ENCODE results near the gene ZNF385A. TPM values are rescaled to one million over a fixed set of nuclear protein-coding genes. Genes with fewer than 3 reads are reported as not detected.

ZNF385A gene
- total and polyA plus RNA-seq, 11 donors: 3.6 to 22.7 (median 6.1) TPM

DNA sequence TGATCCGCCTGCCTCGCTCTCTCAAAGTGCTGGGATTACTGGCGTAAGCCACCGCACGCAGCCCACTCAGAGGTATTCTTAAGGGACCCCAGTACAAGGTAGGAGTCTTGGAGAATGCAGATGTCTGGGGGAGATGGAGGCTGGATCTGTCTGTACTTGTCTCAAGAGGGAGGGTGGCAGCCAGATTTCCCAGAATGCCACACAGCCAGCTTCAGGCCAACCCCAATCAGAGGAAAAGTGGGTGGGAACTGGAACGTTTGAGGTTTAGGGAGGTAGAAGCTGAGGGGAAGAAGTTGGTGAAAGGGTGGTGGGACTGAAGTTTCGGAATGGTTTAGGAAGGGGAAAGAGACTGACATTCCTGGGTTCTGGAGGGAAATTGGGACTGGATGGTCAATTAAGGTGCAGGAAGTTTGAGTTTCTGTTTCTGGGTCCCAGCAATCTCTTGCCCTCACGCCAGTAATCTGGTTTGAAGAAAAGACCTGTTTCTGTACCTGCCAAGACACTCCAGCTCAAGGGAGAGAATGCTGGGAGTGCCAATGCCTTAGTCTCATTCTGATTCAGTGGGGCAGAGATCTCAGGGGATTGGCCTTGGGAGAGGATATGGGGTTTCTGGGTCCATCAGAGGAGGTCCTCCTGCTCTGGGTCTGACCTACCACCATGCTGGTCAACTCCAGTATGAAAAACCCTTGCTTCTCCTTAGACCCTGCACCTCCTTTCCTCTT lies 8.1 kb upstream of the ZNF385A start:
- Histone ChIP-seq H3K36me3 (peaks cover 0 to 42% (median 33%) of the 10 kb centered on the region in 9 donors), H3K4me3 (no peak overlapping the region), H3K9me3 (no peaks in the 10 kb centered on the region), H3K27ac (peak overlapping the region in 1 of 12 donors; percentile 3), H3K27me3 (no peaks in the 10 kb centered on the region), H3K4me1 (peaks cover 0 to 39% (median 9%) of the 10 kb centered on the region in 12 donors)
- no peak for TF ChIP-seq POLR2A (IDR thresholded peaks at IDR 0.05)
- TF ChIP-seq, protein P1, sequence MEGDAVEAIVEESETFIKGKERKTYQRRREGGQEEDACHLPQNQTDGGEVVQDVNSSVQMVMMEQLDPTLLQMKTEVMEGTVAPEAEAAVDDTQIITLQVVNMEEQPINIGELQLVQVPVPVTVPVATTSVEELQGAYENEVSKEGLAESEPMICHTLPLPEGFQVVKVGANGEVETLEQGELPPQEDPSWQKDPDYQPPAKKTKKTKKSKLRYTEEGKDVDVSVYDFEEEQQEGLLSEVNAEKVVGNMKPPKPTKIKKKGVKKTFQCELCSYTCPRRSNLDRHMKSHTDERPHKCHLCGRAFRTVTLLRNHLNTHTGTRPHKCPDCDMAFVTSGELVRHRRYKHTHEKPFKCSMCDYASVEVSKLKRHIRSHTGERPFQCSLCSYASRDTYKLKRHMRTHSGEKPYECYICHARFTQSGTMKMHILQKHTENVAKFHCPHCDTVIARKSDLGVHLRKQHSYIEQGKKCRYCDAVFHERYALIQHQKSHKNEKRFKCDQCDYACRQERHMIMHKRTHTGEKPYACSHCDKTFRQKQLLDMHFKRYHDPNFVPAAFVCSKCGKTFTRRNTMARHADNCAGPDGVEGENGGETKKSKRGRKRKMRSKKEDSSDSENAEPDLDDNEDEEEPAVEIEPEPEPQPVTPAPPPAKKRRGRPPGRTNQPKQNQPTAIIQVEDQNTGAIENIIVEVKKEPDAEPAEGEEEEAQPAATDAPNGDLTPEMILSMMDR (IDR thresholded peaks at IDR 0.05): no peak
- intact Hi-C loops (cut with DNase I): no loop called here
- DNase-seq: no peak
- 90 to 92% (median 91%) methylated on average over 8 of the region's 8 CpGs for WGBS, 4 donors
- no peak for ATAC-seq

DNA sequence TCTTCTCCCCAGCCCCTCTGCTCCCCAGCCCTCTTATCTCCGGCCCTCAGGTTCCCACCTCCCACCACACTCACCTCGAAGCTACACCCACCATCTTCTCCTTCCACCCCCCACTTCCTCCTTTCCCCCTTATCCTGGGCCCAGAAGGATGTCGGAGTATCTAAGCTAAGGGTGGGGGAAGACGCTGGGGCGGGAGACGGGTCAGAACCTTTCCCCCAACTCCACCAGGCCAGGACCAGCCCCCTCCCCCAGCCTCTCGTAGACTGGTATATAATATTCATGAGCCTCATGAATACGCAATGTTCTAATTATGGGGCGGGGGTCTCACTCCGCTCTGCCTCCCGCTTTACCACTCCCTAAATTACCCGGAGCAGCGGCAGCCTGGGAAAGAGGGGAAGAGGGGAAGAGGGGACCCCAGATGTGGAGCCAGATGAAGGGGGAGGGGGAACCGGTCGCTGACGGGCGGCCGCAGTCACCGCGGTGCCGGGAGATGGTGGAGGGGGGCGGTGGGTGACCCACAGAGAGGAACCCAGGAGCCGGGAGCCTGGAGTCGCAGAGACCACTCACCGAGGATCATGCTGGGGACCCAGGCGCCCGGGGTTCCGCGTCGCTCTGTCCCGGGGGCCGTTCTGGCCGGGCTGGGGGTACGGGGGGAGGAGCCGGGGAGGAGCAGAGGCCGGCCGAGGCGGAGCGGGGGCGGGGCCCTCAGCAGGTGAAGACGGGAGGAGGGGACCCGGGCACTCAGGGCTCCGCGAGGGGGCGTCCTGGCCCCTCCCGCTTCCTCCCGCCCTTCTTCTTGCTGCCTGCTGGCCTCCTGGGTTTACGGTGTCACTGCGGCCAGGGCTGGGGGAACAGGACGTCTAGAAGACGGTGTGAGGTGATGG lies 6.4 kb upstream of the ZNF385A start:
- Histone ChIP-seq H3K27ac (peak overlapping the region in 1 of 12 donors; percentile 33), H3K4me1 (peaks cover 0 to 49% (median 7%) of the 10 kb centered on the region in 12 donors), H3K9me3 (no peaks in the 10 kb centered on the region), H3K36me3 (peaks cover 0 to 25% (median 16%) of the 10 kb centered on the region in 9 donors), H3K4me3 (peak overlapping the region in 10 of 12 donors; percentile 11 to 53 (median 42)), H3K27me3 (no peaks in the 10 kb centered on the region)
- intact Hi-C loops (cut with DNase I): no loop called here
- peak in 2 of 5 donors; percentile 40 to 71 for DNase-seq
- 19 to 51% (median 39%) methylated on average over 39 to 51 of the region's 51 CpGs for WGBS, 4 donors
- TF ChIP-seq, protein P1 (IDR thresholded peaks at IDR 0.05): peak in 2 of 12 donors; percentile 7 to 11
- TF ChIP-seq POLR2A (IDR thresholded peaks at IDR 0.05): no peak
- ATAC-seq: peak in 2 of 4 donors; percentile 13 to 31

DNA sequence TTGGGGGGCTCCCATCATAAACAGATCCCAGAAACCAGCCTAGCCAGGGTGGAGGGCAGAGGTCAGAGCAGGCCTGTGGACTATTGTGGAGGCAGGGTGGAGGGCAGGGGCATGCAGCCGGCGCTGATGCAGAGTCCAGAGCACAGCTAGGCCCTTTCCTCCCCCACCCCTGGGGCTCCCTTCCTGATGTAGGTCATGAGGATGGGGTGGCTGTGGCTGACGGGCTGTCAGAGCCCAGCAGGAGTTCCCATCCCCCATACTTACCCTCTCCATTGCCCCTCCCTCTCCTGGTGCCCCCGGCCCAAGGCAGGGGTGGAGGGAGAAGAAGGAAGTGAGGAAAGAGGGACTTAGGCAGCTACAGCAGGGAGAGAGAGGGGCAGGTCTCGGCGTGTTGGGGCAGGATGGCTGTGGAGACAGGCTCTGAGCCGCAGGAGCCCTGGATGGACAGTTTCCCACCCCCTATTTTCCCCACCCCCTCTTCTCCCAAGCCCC lies 5.7 kb upstream of the ZNF385A start:
- TF ChIP-seq, protein P1 (IDR thresholded peaks at IDR 0.05): no peak
- no peak for TF ChIP-seq POLR2A (IDR thresholded peaks at IDR 0.05)
- intact Hi-C loops (cut with DNase I): no loop called here
- Histone ChIP-seq H3K4me1 (peaks cover 0 to 56% (median 8%) of the 10 kb centered on the region in 12 donors), H3K27me3 (no peaks in the 10 kb centered on the region), H3K36me3 (peaks cover 0 to 18% (median 9%) of the 10 kb centered on the region in 9 donors), H3K9me3 (no peaks in the 10 kb centered on the region), H3K4me3 (no peak overlapping the region), H3K27ac (no peak overlapping the region)
- no peak for DNase-seq
- no peak for ATAC-seq
- WGBS, 4 donors: 73 to 84% (median 78%) methylated on average over 7 of the region's 7 CpGs

Measured in heart left ventricle (tissue), 16 donors.